Stomach (tissue), 9 donors: ENCODE data around the gene SH3PXD2A. TPM values are rescaled to one million over a fixed set of nuclear protein-coding genes. Genes with fewer than 3 reads are reported as not detected.
A peak's percentile ranks its signal among the peaks of the same experiment; 100 is the strongest.

ENCODE experiments used
- DNase-seq, 2 donors: peaks; one replicate each; pipeline versions ENCODE4 v3.0.0 to v3.0.0-alpha.2; 2013 to 2019
- H3K27ac ChIP-seq, 5 donors: fragments of 200-600 bp in 4 of 5; sonication (generic) in 4 of 5; one replicate each; pipeline ENCODE4 v1.5.1; 2013 to 2019; ENCODE audit warnings: mild to moderate bottlenecking in 1 of 5, moderate library complexity in 1 of 5
- H3K27me3 ChIP-seq, 3 donors: fragments of 200-600 bp; sonication (generic); one replicate each; pipeline ENCODE4 v1.5.1; 2017 to 2019; ENCODE audit warnings: mixed run types in 1 of 3
- H3K36me3 ChIP-seq, 4 donors: fragments of 200-600 bp; sonication (generic); 1 replicate in 3 of 4; 2 replicates in 1 of 4; pipeline ENCODE4 v1.5.1; 2016 to 2019
- H3K4me1 ChIP-seq, 4 donors: fragments of 200-600 bp; sonication (generic); one replicate each; pipeline ENCODE4 v1.5.1; 2016 to 2019
- H3K4me3 ChIP-seq, 4 donors: fragments of 200-600 bp; sonication (generic) in 3 of 4; one replicate each; pipeline ENCODE4 v1.5.1; 2016 to 2019; ENCODE audit warnings: mild to moderate bottlenecking in 1 of 4
- H3K9me3 ChIP-seq, 4 donors: fragments of 200-600 bp; sonication (generic); one replicate each; pipeline ENCODE4 v1.5.1; 2016 to 2019
- CTCF ChIP-seq, 7 experiments: fragments of 450-650 bp in 4 of 7; fragments of 200-600 bp in 3 of 7; sonication (generic) in 3 of 7; IDR thresholded peaks; one replicate each; pipeline ENCODE4 v1.5.1; 2016 to 2019; ENCODE audit warnings: antibody characterized with exemption in 7 of 7, control low read depth in 2 of 7, mild to moderate bottlenecking in 1 of 7
- EP300 ChIP-seq: sonication (generic); formaldehyde crosslinking; IDR thresholded peaks from one replicate; pipeline ENCODE4 v1.6.1; 2017; ENCODE audit warnings: antibody characterized with exemption
- POLR2A ChIP-seq, 4 donors: fragments of 450-650 bp; IDR thresholded peaks; one replicate each; pipeline ENCODE4 v1.6.1; 2016; ENCODE audit warnings: antibody characterized with exemption in 4 of 4, control low read depth in 2 of 4, mild to moderate bottlenecking in 1 of 4, moderate library complexity in 1 of 4
- POLR2AphosphoS5 ChIP-seq, 3 donors: sonication (generic); formaldehyde crosslinking; IDR thresholded peaks; one replicate each; pipeline ENCODE4 v1.6.1; 2016; ENCODE audit warnings: antibody characterized with exemption in 3 of 3
- WGBS, 5 donors: extraction: QIAGEN DNeasy Blood & Tissue Kit in 3 of 5; methylation state at CpG; one replicate each; pipeline versions ENCODE4 v1.1.5 to v1.1.7; 2013 to 2018; 5-methylcytosine and 5-hydroxymethylcytosine counted together
- intact Hi-C: fragments of 100-400 bp; cut with DNase I; formaldehyde crosslinking; loops from one replicate; pipeline ENCODE4 v1.15.1; 2023; ENCODE audit warnings: low total_unique reads
- polyA plus RNA-seq, 3 donors: library from polyadenylated mRNA; stranded (reverse); fragments of 200-250 nt; gene quantifications; one replicate each; pipeline ENCODE4 v1.2.3, GENCODE V29; 2013
- total RNA-seq, 5 donors: library from RNA; depleted of rRNA; stranded (reverse); fragments of >200 nt; gene quantifications; one replicate each; pipeline versions ENCODE4 v1.1.0 to v1.2.3, GENCODE V29; 2014 to 2016
- donor health status: healthy with polysubstance abuse.
- donor health status: Bipolar disorder and iron deficiency.
- donor health status: healthy.

Gene SH3PXD2A
- total and polyA plus RNA-seq, 8 donors: 12.8 to 51.6 (median 24.0) TPM

- Histone ChIP-seq H3K27ac (peak overlapping the region in 1 of 5 donors; percentile 88), H3K4me1 (peaks cover 15 to 39% (median 30%) of the 10 kb centered on the region in 4 donors), H3K9me3 (no peaks in the 10 kb centered on the region), H3K27me3 (no peaks in the 10 kb centered on the region), H3K4me3 (no peak overlapping the region), H3K36me3 (no peaks in the 10 kb centered on the region)
- TF ChIP-seq POLR2A (IDR thresholded peaks at IDR 0.05) (no peak), POLR2AphosphoS5 (IDR thresholded peaks at IDR 0.05) (no peak)
- DNase-seq: peak in 1 of 2 donors; percentile 81
- intact Hi-C loops: no loop called here
- 75 to 85% (median 84%) methylated on average over 10 of the region's 10 CpGs for WGBS, 5 donors
These were observed 184.1 kb downstream of the SH3PXD2A start for GRCh38 chr10:103671126-103671895.

GRCh38 chr10:103669944-103670343, 185.4 kb downstream of the SH3PXD2A start:
- intact Hi-C loops: no loop called here
- WGBS, 5 donors: 85 to 93% (median 92%) methylated on average over 2 of the region's 2 CpGs
- H3K27ac ChIP-seq: no peak overlapping the region
- H3K27me3 ChIP-seq: no peaks in the 10 kb centered on the region
- peaks cover 15 to 38% (median 32%) of the 10 kb centered on the region in 4 donors for H3K4me1 ChIP-seq
- TF ChIP-seq CTCF (IDR thresholded peaks at IDR 0.05): no peak
- TF ChIP-seq POLR2A (IDR thresholded peaks at IDR 0.05): no peak
- TF ChIP-seq POLR2AphosphoS5 (IDR thresholded peaks at IDR 0.05): no peak
- no peak for TF ChIP-seq EP300
- DNase-seq: no peak
- H3K36me3 ChIP-seq: no peaks in the 10 kb centered on the region
- H3K9me3 ChIP-seq: no peaks in the 10 kb centered on the region
- H3K4me3 ChIP-seq: no peak overlapping the region

GRCh38 chr10:103669243-103669929, 186.0 kb downstream of the SH3PXD2A start:
- Histone ChIP-seq H3K9me3 (no peaks in the 10 kb centered on the region), H3K4me1 (peaks cover 15 to 39% (median 33%) of the 10 kb centered on the region in 4 donors), H3K27ac (peak overlapping the region in 4 of 5 donors; percentile 25 to 69 (median 57)), H3K36me3 (no peaks in the 10 kb centered on the region), H3K27me3 (no peaks in the 10 kb centered on the region), H3K4me3 (peak overlapping the region in 1 of 4 donors; percentile 34)
- TF ChIP-seq EP300 (no peak), POLR2AphosphoS5 (IDR thresholded peaks at IDR 0.05) (no peak), POLR2A (IDR thresholded peaks at IDR 0.05) (no peak), CTCF (IDR thresholded peaks at IDR 0.05) (no peak)
- 83 to 92% (median 86%) methylated on average over 6 of the region's 6 CpGs for WGBS, 5 donors
- peak in 1 of 2 donors; percentile 5 for DNase-seq
- intact Hi-C loops: no loop called here

- Histone ChIP-seq H3K27me3 (no peaks in the 10 kb centered on the region), H3K4me1 (peaks cover 19 to 47% (median 40%) of the 10 kb centered on the region in 4 donors), H3K4me3 (peak overlapping the region in 3 of 4 donors; percentile 6 to 34 (median 18)), H3K27ac (peak overlapping the region in 4 of 5 donors; percentile 25 to 69 (median 57)), H3K9me3 (no peaks in the 10 kb centered on the region), H3K36me3 (no peaks in the 10 kb centered on the region)
- TF ChIP-seq POLR2AphosphoS5 (IDR thresholded peaks at IDR 0.05) (peak in 1 of 3 donors; percentile 59), EP300 (no peak)
- WGBS, 5 donors: 9 to 30% (median 22%) methylated on average over 20 to 37 of the region's 37 CpGs
- intact Hi-C loops: no loop called here
- DNase-seq: peak; percentile 67 to 89
These were observed 186.8 kb downstream of the SH3PXD2A start for GRCh38 chr10:103668351-103669242.

GRCh38 chr10:103667356-103667755, 188.0 kb downstream of the SH3PXD2A start:
- intact Hi-C loops: no loop called here
- Histone ChIP-seq H3K27ac (peak overlapping the region in 3 of 5 donors; percentile 25 to 69 (median 69)), H3K27me3 (no peaks in the 10 kb centered on the region), H3K9me3 (no peaks in the 10 kb centered on the region), H3K4me1 (peaks cover 25 to 59% (median 51%) of the 10 kb centered on the region in 4 donors), H3K36me3 (no peaks in the 10 kb centered on the region), H3K4me3 (no peak overlapping the region)
- DNase-seq: peak in 1 of 2 donors; percentile 94
- TF ChIP-seq CTCF (IDR thresholded peaks at IDR 0.05) (no peak), POLR2A (IDR thresholded peaks at IDR 0.05) (no peak), EP300 (no peak), POLR2AphosphoS5 (IDR thresholded peaks at IDR 0.05) (no peak)
- 51 to 64% (median 58%) methylated on average over 7 to 8 of the region's 8 CpGs for WGBS, 5 donors
